Tibial nerve (tissue), 4 donors: ENCODE results near the gene RAD51C. TPM values are rescaled to one million over a fixed set of nuclear protein-coding genes. Genes with fewer than 3 reads are reported as not detected.
"Not testable (repeated sequence)": the region's sequence is repeated elsewhere in the genome, so short reads cannot be mapped to it uniquely, and the experiment has no call there.

ENCODE experiments used
- DNase-seq, 2 donors: peaks; one replicate each; pipeline ENCODE4 v3.0.0-alpha.2; 2019; ENCODE audit warnings: low spot score in 2 of 2
- H3K27ac ChIP-seq, 4 donors: fragments of 200-600 bp; sonication (generic) in 3 of 4; one replicate each; pipeline ENCODE4 v1.5.1; 2017 to 2019; ENCODE audit warnings: mild to moderate bottlenecking in 1 of 4
- H3K27me3 ChIP-seq, 2 donors: fragments of 200-600 bp; sonication (generic) in 1 of 2; one replicate each; pipeline versions ENCODE4 v1.5.1 to v1.6.0; 2017 to 2019
- H3K36me3 ChIP-seq, 3 donors: fragments of 200-600 bp; sonication (generic); one replicate each; pipeline ENCODE4 v1.5.1; 2018 to 2019
- H3K4me1 ChIP-seq, 4 donors: fragments of 200-600 bp; sonication (generic) in 3 of 4; one replicate each; pipeline ENCODE4 v1.5.1; 2017 to 2019
- H3K4me3 ChIP-seq, 4 donors: fragments of 200-600 bp; sonication (generic) in 3 of 4; one replicate each; pipeline ENCODE4 v1.5.1; 2017 to 2019; ENCODE audit warnings: mild to moderate bottlenecking in 1 of 4, moderate library complexity in 1 of 4
- H3K9me3 ChIP-seq, 4 donors: fragments of 200-600 bp; sonication (generic) in 3 of 4; one replicate each; pipeline ENCODE4 v1.5.1; 2017 to 2019
- EP300 ChIP-seq, 2 donors: sonication (generic); formaldehyde crosslinking; IDR thresholded peaks; one replicate each; pipeline ENCODE4 v1.6.1; 2017; ENCODE audit warnings: antibody characterized with exemption in 2 of 2, mild to moderate bottlenecking in 1 of 2
- POLR2A ChIP-seq, 2 donors: fragments of 450-650 bp; IDR thresholded peaks; one replicate each; pipeline ENCODE4 v1.6.1; 2017; ENCODE audit warnings: antibody characterized with exemption in 2 of 2, mild to moderate bottlenecking in 2 of 2, moderate library complexity in 2 of 2
- WGBS, 2 donors: methylation state at CpG; one replicate each; pipeline ENCODE4 v1.1.5; 2018; 5-methylcytosine and 5-hydroxymethylcytosine counted together
- total RNA-seq, 4 donors: library from RNA; depleted of rRNA; stranded (reverse); fragments of >200 nt; gene quantifications; one replicate each; pipeline ENCODE4 v1.1.0, GENCODE V29; 2016
- TF ChIP-seq, protein P1 (sequence below), 5 experiments: fragments of 200-600 bp in 3 of 5; fragments of 450-650 bp in 2 of 5; sonication (generic) in 3 of 5; IDR thresholded peaks; one replicate each; pipeline ENCODE4 v1.5.1; 2016 to 2019; ENCODE audit warnings: antibody characterized with exemption in 5 of 5, mild to moderate bottlenecking in 3 of 5, moderate library complexity in 2 of 5

The RAD51C gene
- total RNA-seq, 4 donors from 2014 or later = 10.3 to 18.8 (median 13.5) TPM

DNA sequence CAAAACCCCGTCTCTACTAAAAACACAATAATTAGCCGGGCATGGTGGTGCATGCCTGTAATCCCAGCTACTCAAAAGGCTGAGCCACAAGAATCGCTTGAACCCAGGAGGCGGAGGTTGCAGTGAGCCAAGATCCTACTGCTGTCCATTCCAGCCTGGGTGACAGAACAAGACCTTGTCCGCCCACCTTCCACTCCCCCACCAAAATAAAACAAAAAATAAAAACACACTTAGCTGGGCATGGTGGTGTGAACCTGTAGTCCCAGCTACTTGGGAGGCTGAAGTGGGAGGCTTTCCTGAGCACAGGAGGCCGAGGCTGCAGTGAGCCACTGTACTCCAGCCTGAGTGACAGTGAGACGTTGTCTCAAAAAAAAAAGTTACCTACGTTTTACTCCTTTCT lies 66.5 kb downstream of the RAD51C start:
- Histone ChIP-seq H3K4me3 (no peak overlapping the region), H3K27ac (no peak overlapping the region), H3K27me3 (peaks cover 0 to 61% of the 10 kb centered on the region in 2 donors), H3K9me3 (no peaks in the 10 kb centered on the region), H3K4me1 (peaks cover 0 to 22% (median 8%) of the 10 kb centered on the region in 4 donors), H3K36me3 (no peaks in the 10 kb centered on the region)
- no peak for DNase-seq
- 87 to 89% methylated on average over 8 of the region's 8 CpGs for WGBS, 2 donors
- no peak for TF ChIP-seq POLR2A (IDR thresholded peaks at IDR 0.05)
- no peak for TF ChIP-seq EP300 (IDR thresholded peaks at IDR 0.05)
- TF ChIP-seq, protein P1, sequence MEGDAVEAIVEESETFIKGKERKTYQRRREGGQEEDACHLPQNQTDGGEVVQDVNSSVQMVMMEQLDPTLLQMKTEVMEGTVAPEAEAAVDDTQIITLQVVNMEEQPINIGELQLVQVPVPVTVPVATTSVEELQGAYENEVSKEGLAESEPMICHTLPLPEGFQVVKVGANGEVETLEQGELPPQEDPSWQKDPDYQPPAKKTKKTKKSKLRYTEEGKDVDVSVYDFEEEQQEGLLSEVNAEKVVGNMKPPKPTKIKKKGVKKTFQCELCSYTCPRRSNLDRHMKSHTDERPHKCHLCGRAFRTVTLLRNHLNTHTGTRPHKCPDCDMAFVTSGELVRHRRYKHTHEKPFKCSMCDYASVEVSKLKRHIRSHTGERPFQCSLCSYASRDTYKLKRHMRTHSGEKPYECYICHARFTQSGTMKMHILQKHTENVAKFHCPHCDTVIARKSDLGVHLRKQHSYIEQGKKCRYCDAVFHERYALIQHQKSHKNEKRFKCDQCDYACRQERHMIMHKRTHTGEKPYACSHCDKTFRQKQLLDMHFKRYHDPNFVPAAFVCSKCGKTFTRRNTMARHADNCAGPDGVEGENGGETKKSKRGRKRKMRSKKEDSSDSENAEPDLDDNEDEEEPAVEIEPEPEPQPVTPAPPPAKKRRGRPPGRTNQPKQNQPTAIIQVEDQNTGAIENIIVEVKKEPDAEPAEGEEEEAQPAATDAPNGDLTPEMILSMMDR (IDR thresholded peaks at IDR 0.05) = no peak

DNA sequence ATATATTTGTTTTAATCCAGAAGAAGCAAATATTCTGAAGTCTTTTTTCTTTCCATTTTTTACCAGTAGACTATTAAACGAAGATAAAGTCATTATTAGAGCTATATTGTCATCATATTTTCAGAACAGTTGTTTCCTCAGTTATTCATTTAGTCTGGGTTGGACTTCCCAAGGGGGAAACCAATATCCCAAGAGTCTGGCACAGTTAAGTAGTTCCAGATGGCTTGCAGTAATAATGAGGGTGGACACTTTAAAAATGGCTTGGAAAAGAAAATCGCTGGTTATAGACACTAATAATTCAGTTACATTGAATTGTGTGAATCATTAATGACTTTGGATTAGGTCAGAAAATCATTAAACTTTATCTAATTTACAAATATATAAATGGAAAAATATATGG lies 67.1 kb downstream of the RAD51C start:
- Histone ChIP-seq H3K4me3 (no peak overlapping the region), H3K36me3 (no peaks in the 10 kb centered on the region), H3K27me3 (peaks cover 0 to 61% of the 10 kb centered on the region in 2 donors), H3K27ac (no peak overlapping the region), H3K4me1 (peaks cover 0 to 22% (median 8%) of the 10 kb centered on the region in 4 donors), H3K9me3 (no peaks in the 10 kb centered on the region)
- no peak for DNase-seq
- WGBS, 2 donors = 62 to 63% methylated on average over 2 of the region's 2 CpGs
- TF ChIP-seq POLR2A (IDR thresholded peaks at IDR 0.05) = no peak

DNA sequence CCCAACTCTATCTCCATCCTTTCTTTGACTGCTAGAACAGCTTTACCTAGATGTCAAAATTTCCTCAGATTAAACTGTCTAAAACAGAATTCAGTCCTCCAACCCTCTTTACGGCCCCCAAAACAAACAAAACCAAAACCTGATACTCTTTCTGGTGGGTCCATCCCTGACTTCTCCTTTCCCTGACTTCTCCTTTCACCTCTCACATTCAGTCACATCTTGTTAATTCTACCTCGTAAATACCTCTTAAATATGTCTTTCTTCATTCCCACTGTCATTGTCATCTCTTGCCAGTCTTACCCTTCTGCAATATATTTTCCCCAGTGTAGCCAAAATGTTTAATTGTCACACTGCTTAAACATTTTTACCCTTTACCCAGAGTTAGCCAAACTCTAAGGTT lies 67.8 kb downstream of the RAD51C start:
- Histone ChIP-seq H3K36me3 (no peaks in the 10 kb centered on the region), H3K4me1 (peaks cover 0 to 22% (median 8%) of the 10 kb centered on the region in 4 donors), H3K9me3 (no peaks in the 10 kb centered on the region), H3K27me3 (peaks cover 0 to 54% of the 10 kb centered on the region in 2 donors), H3K27ac (no peak overlapping the region), H3K4me3 (no peak overlapping the region)
- 70 to 82% methylated on average over 2 of the region's 2 CpGs for WGBS, 2 donors
- TF ChIP-seq EP300 (IDR thresholded peaks at IDR 0.05) (no peak), POLR2A (IDR thresholded peaks at IDR 0.05) (no peak)
- TF ChIP-seq, protein P1 (IDR thresholded peaks at IDR 0.05) = no peak
- DNase-seq = no peak

DNA sequence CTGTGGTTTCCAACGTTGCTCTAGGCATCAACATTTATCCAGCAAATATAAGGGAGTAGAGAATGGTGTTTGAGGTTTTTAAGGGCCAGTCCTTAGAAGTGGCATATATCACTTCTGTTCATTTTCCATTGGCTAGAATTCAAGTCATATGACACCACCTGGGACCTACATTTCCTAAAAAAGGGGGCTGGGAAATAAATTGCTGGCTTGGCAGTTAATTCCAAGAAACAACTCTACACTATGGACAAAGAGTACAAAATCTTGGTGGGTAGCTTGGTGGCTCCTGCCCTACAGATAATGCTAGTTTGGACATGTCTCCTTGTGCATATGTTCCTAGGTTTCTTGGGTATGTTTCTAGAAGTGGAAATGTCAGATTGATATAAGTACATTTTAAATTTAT lies 70.9 kb downstream of the RAD51C start:
- Histone ChIP-seq H3K9me3 (no peaks in the 10 kb centered on the region), H3K4me3 (no peak overlapping the region), H3K36me3 (no peaks in the 10 kb centered on the region), H3K4me1 (no peaks in the 10 kb centered on the region), H3K27ac (no peak overlapping the region), H3K27me3 (peaks cover 0 to 26% of the 10 kb centered on the region in 2 donors)
- 56 to 63% methylated on average over 1 of the region's 1 CpG for WGBS, 2 donors
- DNase-seq = no peak
- TF ChIP-seq, protein P1 (IDR thresholded peaks at IDR 0.05) = no peak
- TF ChIP-seq EP300 (IDR thresholded peaks at IDR 0.05) (no peak), POLR2A (IDR thresholded peaks at IDR 0.05) (no peak)

DNA sequence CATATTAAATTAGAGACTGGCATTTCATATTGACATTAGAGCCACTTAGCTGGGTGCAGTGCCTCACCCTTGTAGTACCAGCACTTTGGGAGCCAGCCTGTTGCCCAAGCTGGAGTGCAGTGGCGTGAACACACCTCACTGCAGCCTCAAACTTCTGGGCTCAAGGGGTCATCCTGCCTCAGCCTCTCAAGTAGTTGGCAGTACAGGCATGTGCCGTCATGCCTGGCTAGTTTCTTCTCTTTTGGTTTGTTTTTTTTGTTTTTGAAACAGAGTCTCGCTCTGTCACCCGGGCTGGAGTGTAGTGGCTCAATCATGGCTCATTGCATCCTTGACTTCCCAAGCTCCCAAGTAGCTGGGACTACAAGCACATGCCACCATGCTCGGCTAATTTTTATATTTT lies 72.0 kb downstream of the RAD51C start:
- H3K9me3 ChIP-seq = no peaks in the 10 kb centered on the region
- TF ChIP-seq POLR2A (IDR thresholded peaks at IDR 0.05) = no peak
- TF ChIP-seq EP300 (IDR thresholded peaks at IDR 0.05) = no peak
- TF ChIP-seq, protein P1 (IDR thresholded peaks at IDR 0.05) = no peak
- H3K27me3 ChIP-seq = peaks cover 0 to 19% of the 10 kb centered on the region in 2 donors
- WGBS, 2 donors = 75 to 81% methylated on average over 5 of the region's 5 CpGs
- no peaks in the 10 kb centered on the region for H3K36me3 ChIP-seq
- H3K27ac ChIP-seq = no peak overlapping the region
- H3K4me3 ChIP-seq = no peak overlapping the region
- no peak for DNase-seq
- no peaks in the 10 kb centered on the region for H3K4me1 ChIP-seq

DNA sequence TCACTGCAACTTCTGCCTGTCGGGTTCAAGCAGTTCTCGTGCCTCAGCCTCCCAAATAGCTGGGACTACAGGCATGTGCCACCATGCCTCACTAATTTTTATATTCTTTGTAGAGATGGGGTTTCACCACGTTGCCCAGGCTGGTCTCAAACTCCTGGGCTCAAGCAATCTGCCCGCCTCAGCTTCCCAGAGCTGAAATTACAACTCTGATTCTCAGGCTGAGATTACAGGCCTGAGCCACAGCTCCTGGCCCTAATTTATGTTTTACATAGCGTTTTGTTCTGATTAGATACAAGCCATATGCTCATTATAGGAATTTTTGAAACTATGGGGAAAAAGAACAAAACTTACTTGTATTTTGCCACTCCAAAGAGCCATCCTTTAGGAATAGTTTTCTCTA lies 86.1 kb downstream of the RAD51C start:
- DNase-seq, H3K27me3 ChIP-seq, H3K4me1 ChIP-seq, H3K27ac ChIP-seq, H3K9me3 ChIP-seq, H3K36me3 ChIP-seq, H3K4me3 ChIP-seq: not testable (repeated sequence)
- WGBS, 2 donors = 75 to 80% methylated on average over 5 of the region's 5 CpGs
